Measurements from ENCODE around the gene PML.

- TF ChIP-seq CTCF (conservative IDR thresholded peaks at IDR 0.05), result no peak
- TF ChIP-seq EZH2 (IDR thresholded peaks at IDR 0.05; ENCODE audit: low read depth), result no peak
These were observed 25.2 kb downstream of the PML start for GRCh38 chr15:74019734-74020133.

All from PC-9 (cell line).